ENCODE results near the gene RGS6. TPM values are rescaled to one million over a fixed set of nuclear protein-coding genes. Genes with fewer than 3 reads are reported as not detected.

RGS6 gene
- total RNA-seq, 1 donor from 2014 or later = 2.8 TPM

GRCh38 chr14:71967704-71968103, 35.5 kb downstream of the RGS6 start:
- no peak for TF ChIP-seq CTCF (conservative IDR thresholded peaks at IDR 0.05)
- Mint-ChIP-seq H3K27ac (ENCODE audit: unreplicated experiment) (no peak overlapping the region), H3K9me3 (peaks cover 3% of the 10 kb centered on the region), H3K27me3 (ENCODE audit: low read depth) (no peaks in the 10 kb centered on the region), H3K4me3 (no peak overlapping the region), H3K4me1 (no peaks in the 10 kb centered on the region), H3K36me3 (ENCODE audit: low read depth) (peaks cover 2% of the 10 kb centered on the region)
- no peak for DNase-seq (ENCODE audit: low read depth, low spot score)

- no peak for DNase-seq (ENCODE audit: low read depth, low spot score)
- Mint-ChIP-seq H3K9me3 (peaks cover 3% of the 10 kb centered on the region), H3K27ac (ENCODE audit: unreplicated experiment) (no peak overlapping the region), H3K27me3 (ENCODE audit: low read depth) (no peaks in the 10 kb centered on the region), H3K36me3 (ENCODE audit: low read depth) (peaks cover 2% of the 10 kb centered on the region), H3K4me3 (no peak overlapping the region), H3K4me1 (no peaks in the 10 kb centered on the region)
- TF ChIP-seq CTCF (conservative IDR thresholded peaks at IDR 0.05) = no peak
These were observed 38.0 kb downstream of the RGS6 start for GRCh38 chr14:71970272-71970671.

GRCh38 chr14:71985538-71986189, 53.4 kb downstream of the RGS6 start:
- no peak for TF ChIP-seq CTCF (conservative IDR thresholded peaks at IDR 0.05)
- no peaks in the 10 kb centered on the region for H3K27me3 Mint-ChIP-seq (ENCODE audit: low read depth)
- no peak for DNase-seq (ENCODE audit: low read depth, low spot score)
- H3K36me3 Mint-ChIP-seq (ENCODE audit: low read depth) = peaks cover 5% of the 10 kb centered on the region
- no peak overlapping the region for H3K4me3 Mint-ChIP-seq
- peaks cover 15% of the 10 kb centered on the region for H3K4me1 Mint-ChIP-seq
- H3K27ac Mint-ChIP-seq (ENCODE audit: unreplicated experiment) = no peak overlapping the region
- H3K9me3 Mint-ChIP-seq = no peaks in the 10 kb centered on the region

GRCh38 chr14:71988476-71988875, 56.2 kb downstream of the RGS6 start:
- H3K4me3 Mint-ChIP-seq = no peak overlapping the region
- peaks cover 6% of the 10 kb centered on the region for H3K4me1 Mint-ChIP-seq
- no peak for DNase-seq (ENCODE audit: low read depth, low spot score)

GRCh38 chr14:71988939-71989338, 56.7 kb downstream of the RGS6 start:
- Mint-ChIP-seq H3K4me1 (peaks cover 6% of the 10 kb centered on the region), H3K9me3 (no peaks in the 10 kb centered on the region), H3K36me3 (ENCODE audit: low read depth) (no peaks in the 10 kb centered on the region), H3K27ac (ENCODE audit: unreplicated experiment) (no peak overlapping the region), H3K4me3 (no peak overlapping the region), H3K27me3 (ENCODE audit: low read depth) (no peaks in the 10 kb centered on the region)
- TF ChIP-seq CTCF (conservative IDR thresholded peaks at IDR 0.05) = no peak
- no peak for DNase-seq (ENCODE audit: low read depth, low spot score)

More at GRCh38 chr14:71988476-71988875, 56.2 kb downstream of the RGS6 start:
- TF ChIP-seq CTCF (conservative IDR thresholded peaks at IDR 0.05) = no peak
- H3K36me3 Mint-ChIP-seq (ENCODE audit: low read depth) = no peaks in the 10 kb centered on the region
- no peaks in the 10 kb centered on the region for H3K9me3 Mint-ChIP-seq
- no peak overlapping the region for H3K27ac Mint-ChIP-seq (ENCODE audit: unreplicated experiment)
- H3K27me3 Mint-ChIP-seq (ENCODE audit: low read depth) = no peaks in the 10 kb centered on the region

All from neural crest cell (in vitro differentiated cells).